Neural progenitor cell (in vitro differentiated cells): Measurements from ENCODE around the gene RCE1. TPM values are rescaled to one million over a fixed set of nuclear protein-coding genes. Genes with fewer than 3 reads are reported as not detected.

Experiments
- DNase-seq: peaks from one replicate; pipeline ENCODE4 v3.0.0-alpha.2; 2016; ENCODE audit warnings: low spot score
- H2AFZ ChIP-seq: fragments of 200-600 bp; sonication (generic); replicated peaks from 2 replicates; pipeline ENCODE4 v1.6.1; 2016; ENCODE audit warnings: antibody characterized with exemption
- H3F3A ChIP-seq: fragments of 200-600 bp; sonication (generic); 2 replicates; pipeline ENCODE4 v1.6.1; 2016; ENCODE audit warnings: antibody characterized with exemption, low read depth
- H3K27ac ChIP-seq: fragments of 200-600 bp; sonication (generic); 2 replicates; pipeline ENCODE4 v1.5.1; 2016; ENCODE audit warnings: mild to moderate bottlenecking
- H3K27me3 ChIP-seq: fragments of 200-600 bp; sonication (generic); 2 replicates; pipeline ENCODE4 v1.6.1; 2016; ENCODE audit warnings: mild to moderate bottlenecking, moderate library complexity
- H3K36me3 ChIP-seq: fragments of 200-600 bp; sonication (generic); 2 replicates; pipeline ENCODE4 v1.5.1; 2016
- H3K4me1 ChIP-seq: fragments of 200-600 bp; sonication (generic); 2 replicates; pipeline ENCODE4 v1.6.1; 2016; ENCODE audit warnings: mixed run types
- H3K4me2 ChIP-seq: fragments of 200-600 bp; sonication (generic); 2 replicates; pipeline ENCODE4 v1.6.1; 2016
- H3K4me3 ChIP-seq: fragments of 200-600 bp; sonication (generic); 2 replicates; pipeline ENCODE4 v1.5.1; 2016
- H3K79me2 ChIP-seq: fragments of 200-600 bp; sonication (generic); 2 replicates; pipeline ENCODE4 v1.6.1; 2016; ENCODE audit warnings: low read depth
- H3K9ac ChIP-seq: fragments of 200-600 bp; sonication (generic); 2 replicates; pipeline ENCODE4 v1.6.1; 2016
- H3K9me3 ChIP-seq: fragments of 200-600 bp; sonication (generic); 2 replicates; pipeline ENCODE4 v1.5.1; 2016; ENCODE audit warnings: low read depth
- H4K20me1 ChIP-seq: fragments of 200-600 bp; sonication (generic); 2 replicates; pipeline ENCODE4 v1.6.1; 2016; ENCODE audit warnings: low read depth
- H3K27ac Mint-ChIP-seq: 3 replicates; pipeline ENCODE4 v1.8.0; 2021; ENCODE audit warnings: mixed read lengths
- H3K27me3 Mint-ChIP-seq: 2 replicates; pipeline ENCODE4 v1.8.0; 2022; ENCODE audit warnings: low read depth, mild to moderate bottlenecking, inconsistent platforms, moderate library complexity, mixed read lengths; ENCODE audit not compliant: insufficient read depth
- H3K36me3 Mint-ChIP-seq: 3 replicates; pipeline ENCODE4 v1.8.0; 2021; ENCODE audit warnings: mixed read lengths
- H3K4me1 Mint-ChIP-seq: 3 replicates; pipeline ENCODE4 v1.8.0; 2021; ENCODE audit warnings: mixed read lengths
- H3K4me3 Mint-ChIP-seq: 3 replicates; pipeline ENCODE4 v1.8.0; 2021; ENCODE audit warnings: mild to moderate bottlenecking, moderate library complexity, mixed read lengths
- H3K9me3 Mint-ChIP-seq: 3 replicates; pipeline ENCODE4 v1.8.0; 2020; ENCODE audit warnings: mixed read lengths
- CTCF ChIP-seq: fragments of 200-600 bp; sonication (generic); IDR thresholded peaks from 2 replicates; pipeline ENCODE4 v1.5.1; 2017; ENCODE audit warnings: antibody characterized with exemption, mild to moderate bottlenecking
- EZH2 ChIP-seq: fragments of 200-600 bp; sonication (generic); IDR thresholded peaks from 2 replicates; pipeline ENCODE4 v1.6.1; 2017; ENCODE audit warnings: antibody characterized with exemption, mild to moderate bottlenecking, moderate library complexity
- EZH2phosphoT487 ChIP-seq: fragments of 200-600 bp; sonication (generic); IDR thresholded peaks from 2 replicates; pipeline ENCODE4 v1.6.1; 2017; ENCODE audit warnings: antibody characterized with exemption
- total RNA-seq: library from RNA; depleted of rRNA; stranded (reverse); fragments of >200 nt; gene quantifications from 2 replicates; pipeline ENCODE4 v1.2.3, GENCODE V29; 2015; ENCODE audit warnings: low replicate concordance

The RCE1 gene
- total RNA-seq, 1 donor from 2014 or later = 13.7 TPM

GRCh38 chr11:66847461-66848232 lies 4.4 kb downstream of the RCE1 start:
- Histone ChIP-seq H3K79me2 (peaks cover 20% of the 10 kb centered on the region), H3K36me3 (no peaks in the 10 kb centered on the region), H3K4me1 (peaks cover 6% of the 10 kb centered on the region), H3K9ac (no peak overlapping the region), H4K20me1 (peaks cover 27% of the 10 kb centered on the region), H3K4me2 (no peak overlapping the region), H2AFZ (no peak overlapping the region), H3K27me3 (no peaks in the 10 kb centered on the region), H3K27ac (no peak overlapping the region), H3K9me3 (no peaks in the 10 kb centered on the region), H3F3A (no peaks in the 10 kb centered on the region), H3K4me3 (no peak overlapping the region)
- Mint-ChIP-seq H3K9me3 (peaks cover 2% of the 10 kb centered on the region), H3K27me3 (peaks cover 8% of the 10 kb centered on the region), H3K27ac (no peak overlapping the region), H3K36me3 (peaks cover 9% of the 10 kb centered on the region), H3K4me3 (no peak overlapping the region), H3K4me1 (peaks cover 15% of the 10 kb centered on the region)
- DNase-seq = no peak
- TF ChIP-seq EZH2 (no peak), EZH2phosphoT487 (no peak), CTCF (no peak)

- Histone ChIP-seq H3K4me2 (no peak overlapping the region), H3K79me2 (peaks cover 14% of the 10 kb centered on the region), H3K27me3 (no peaks in the 10 kb centered on the region), H3K27ac (no peak overlapping the region), H3K36me3 (no peaks in the 10 kb centered on the region), H3K9me3 (no peaks in the 10 kb centered on the region), H3K9ac (no peak overlapping the region), H2AFZ (no peak overlapping the region), H3K4me3 (no peak overlapping the region), H3K4me1 (peaks cover 6% of the 10 kb centered on the region), H3F3A (no peaks in the 10 kb centered on the region), H4K20me1 (peaks cover 24% of the 10 kb centered on the region)
- no peak for TF ChIP-seq EZH2
- TF ChIP-seq EZH2phosphoT487 = no peak
- no peak for TF ChIP-seq CTCF
- Mint-ChIP-seq H3K27ac (no peak overlapping the region), H3K4me1 (peaks cover 13% of the 10 kb centered on the region), H3K4me3 (no peak overlapping the region), H3K27me3 (peaks cover 8% of the 10 kb centered on the region), H3K9me3 (peaks cover 2% of the 10 kb centered on the region), H3K36me3 (peaks cover 9% of the 10 kb centered on the region)
- no peak for DNase-seq
These were observed 5.6 kb downstream of the RCE1 start for GRCh38 chr11:66848671-66849500.

GRCh38 chr11:66849501-66850234 lies 6.4 kb downstream of the RCE1 start:
- Mint-ChIP-seq H3K27ac (no peak overlapping the region), H3K27me3 (peaks cover 8% of the 10 kb centered on the region), H3K9me3 (peaks cover 2% of the 10 kb centered on the region), H3K4me3 (no peak overlapping the region), H3K4me1 (peaks cover 9% of the 10 kb centered on the region), H3K36me3 (peaks cover 9% of the 10 kb centered on the region)
- no peaks in the 10 kb centered on the region for H3K4me1 ChIP-seq
- TF ChIP-seq EZH2phosphoT487 = no peak
- no peak for TF ChIP-seq EZH2
- no peak for TF ChIP-seq CTCF
- peaks cover 16% of the 10 kb centered on the region for H4K20me1 ChIP-seq
- H3K36me3 ChIP-seq = no peaks in the 10 kb centered on the region
- no peaks in the 10 kb centered on the region for H3F3A ChIP-seq
- no peak overlapping the region for H3K4me3 ChIP-seq
- DNase-seq = no peak
- H3K4me2 ChIP-seq = no peak overlapping the region
- H3K9ac ChIP-seq = no peak overlapping the region
- peaks cover 6% of the 10 kb centered on the region for H3K79me2 ChIP-seq
- H3K27ac ChIP-seq = no peak overlapping the region
- no peaks in the 10 kb centered on the region for H3K27me3 ChIP-seq
- H2AFZ ChIP-seq = no peak overlapping the region
- no peaks in the 10 kb centered on the region for H3K9me3 ChIP-seq
